NCI-H2227 (cell line): ENCODE results near the gene LYPLA2.
"Not testable (repeated sequence)": the region's sequence is repeated elsewhere in the genome, so short reads cannot be mapped to it uniquely, and the experiment has no call there.

Source experiments
- DNase-seq: peaks from one replicate; lab custom pipeline; 2025; ENCODE audit not compliant: unreplicated experiment; lab: John Stamatoyannopoulos, UW

LYPLA2 gene

GRCh38 chr1:23777979-23778814 is 12.7 kb upstream of the LYPLA2 start, which contains the start of gene PITHD1:
PITHD1 (plus strand) TSS chr1:23778418; CDS start chr1:23778516, 98 bp downstream.
- DNase-seq, result peak; percentile 93

- no peak for DNase-seq
Measured at GRCh38 chr1:23779826-23780371, 11.0 kb upstream of the LYPLA2 start.

- DNase-seq, result not testable (repeated sequence)
Measured at GRCh38 chr1:23783141-23783540, 7.8 kb upstream of the LYPLA2 start.

GRCh38 chr1:23784846-23785245 is 6.1 kb upstream of the LYPLA2 start:
- no peak for DNase-seq

GRCh38 chr1:23787701-23788100 is 3.2 kb upstream of the LYPLA2 start:
- no peak for DNase-seq

GRCh38 chr1:23788695-23789094 is 2.2 kb upstream of the LYPLA2 start:
- DNase-seq, result no peak

GRCh38 chr1:23791516-23792047 is 637 bp downstream of the LYPLA2 start:
- peak; percentile 28 for DNase-seq

- DNase-seq, result no peak
Measured at GRCh38 chr1:23792151-23792945, 1.4 kb downstream of the LYPLA2 start.

GRCh38 chr1:23793018-23793781 is 2.3 kb downstream of the LYPLA2 start:
- peak; percentile 87 for DNase-seq

GRCh38 chr1:23793861-23794731 is 3.2 kb downstream of the LYPLA2 start:
- peak; percentile 39 for DNase-seq

GRCh38 chr1:23794732-23795182 is 3.8 kb downstream of the LYPLA2 start:
- not testable (repeated sequence) for DNase-seq

GRCh38 chr1:23795676-23796465 is 4.9 kb downstream of the LYPLA2 start:
- no peak for DNase-seq

- no peak for DNase-seq
Measured at GRCh38 chr1:23796466-23797271, 5.7 kb downstream of the LYPLA2 start.

GRCh38 chr1:23797478-23798448 is 6.8 kb downstream of the LYPLA2 start:
- DNase-seq, result no peak

- DNase-seq, result no peak
Measured at GRCh38 chr1:23798662-23799142, 7.8 kb downstream of the LYPLA2 start.

- DNase-seq, result no peak
Measured at GRCh38 chr1:23799255-23799569, 8.3 kb downstream of the LYPLA2 start.
